Measurements from ENCODE around the gene RPS14. TPM values are rescaled to one million over a fixed set of nuclear protein-coding genes. Genes with fewer than 3 reads are reported as not detected.

Gene RPS14
- total RNA-seq, result 1,000 to 10,000 TPM; 4,594 to 4,738 TPM

DNA sequence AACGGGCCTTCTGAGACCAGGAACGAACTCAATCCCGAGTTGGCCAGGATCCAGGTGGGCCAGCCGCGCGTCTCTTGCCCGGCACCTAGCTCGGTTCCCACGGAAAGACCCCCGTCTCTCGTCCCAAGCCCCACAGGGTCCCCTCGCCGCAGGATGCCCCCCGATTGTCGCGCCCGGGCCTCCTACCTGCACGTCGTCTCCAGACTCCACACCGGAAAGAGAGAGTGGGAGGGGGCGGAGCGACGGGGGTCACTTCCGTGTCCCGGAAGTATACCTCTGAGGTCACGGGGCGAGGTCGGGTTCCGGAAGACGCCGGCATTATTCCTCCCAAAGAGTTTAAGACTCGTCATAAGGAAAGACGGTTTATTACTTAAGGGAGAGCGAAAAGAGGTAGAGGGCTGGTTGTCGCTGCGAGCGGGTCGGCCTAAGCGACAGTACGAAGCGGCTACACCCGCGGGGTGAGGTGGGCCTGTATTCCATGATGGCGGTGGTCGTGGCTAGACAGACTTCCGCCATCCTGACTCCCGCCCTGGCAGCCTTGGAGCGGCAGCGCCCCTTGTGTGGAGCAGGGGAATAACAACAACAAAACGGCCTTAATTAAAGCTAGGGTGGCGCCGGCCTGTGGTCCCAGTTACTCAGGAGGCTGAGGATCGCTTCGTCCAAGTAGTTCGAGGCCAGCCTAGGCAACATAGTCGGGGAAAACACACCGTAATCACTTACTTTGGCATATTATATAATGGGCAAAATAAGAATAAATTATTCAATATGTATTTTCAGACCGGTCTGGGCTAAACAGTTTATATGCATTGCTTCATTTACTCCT lies at the start of gene RPS14:
RPS14 (minus strand) TSS at position 223 of the 823 bp plus-strand sequence. CDS start 2,006 bp downstream, outside the sequence.
- peaks cover 33% of the 10 kb centered on the region for H3K4me1 Mint-ChIP-seq (ENCODE audit: low read depth)
- DNase-seq, result peak; percentile 97
- H3K9me3 Mint-ChIP-seq, result no peaks in the 10 kb centered on the region
- CTCF ChIA-PET, result interaction anchor here (0.6 to 2.6 kb wide), 10 partner anchors 10 to 616 kb away, joined by 3 to 28 read pairs (median 3); partner anchors contain the start of gene RBM22
- peak within 1 kb of the TSS; percentile 99 for H3K27ac Mint-ChIP-seq
- peak within 1 kb of the TSS; percentile 93 for H3K4me3 Mint-ChIP-seq
- intact Hi-C loops (cut with micrococcal nuclease), result loop anchor here (1.0 to 10.0 kb wide), 7 partner anchors 9 to 1325 kb away; partner anchors contain the start of genes CD74, G3BP1, RBM22 and TCOF1
- no peaks in the 10 kb centered on the region for H3K27me3 Mint-ChIP-seq (ENCODE audit: low read depth)
- peaks cover 48% of the 10 kb centered on the region for H3K36me3 Mint-ChIP-seq (ENCODE audit: low read depth)

DNA sequence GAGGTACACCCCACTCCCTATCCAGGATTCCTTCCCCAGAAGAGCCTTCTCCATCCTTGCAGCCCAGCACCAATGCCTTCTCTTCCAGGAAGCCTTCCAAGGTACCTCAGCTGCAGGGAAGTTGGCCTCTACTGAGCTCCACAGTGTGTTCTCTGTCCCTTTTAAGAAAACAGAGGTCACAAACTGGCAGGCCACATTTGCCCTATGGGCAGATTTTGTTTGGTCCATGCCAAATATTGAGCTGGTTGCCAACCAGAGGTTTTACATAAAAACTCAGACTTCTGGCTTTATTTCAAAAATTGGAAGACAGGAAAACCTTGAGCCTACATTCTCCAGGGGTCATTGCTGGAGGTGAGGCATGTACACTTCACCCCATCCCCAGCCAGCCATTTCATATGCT lies 49.4 kb upstream of the RPS14 start:
- DNase-seq, result no peak
- CTCF ChIA-PET, result interaction anchor here (1.2 kb wide), 1 partner anchor 22 kb away, joined by 4 read pairs; no protein-coding TSS in a partner anchor
- intact Hi-C loops (cut with micrococcal nuclease), result no loop called here
- H3K4me3 Mint-ChIP-seq, result no peak overlapping the region
- no peaks in the 10 kb centered on the region for H3K9me3 Mint-ChIP-seq
- H3K27ac Mint-ChIP-seq, result no peak overlapping the region
- H3K4me1 Mint-ChIP-seq (ENCODE audit: low read depth), result no peaks in the 10 kb centered on the region
- H3K36me3 Mint-ChIP-seq (ENCODE audit: low read depth), result no peaks in the 10 kb centered on the region
- H3K27me3 Mint-ChIP-seq (ENCODE audit: low read depth), result no peaks in the 10 kb centered on the region

DNA sequence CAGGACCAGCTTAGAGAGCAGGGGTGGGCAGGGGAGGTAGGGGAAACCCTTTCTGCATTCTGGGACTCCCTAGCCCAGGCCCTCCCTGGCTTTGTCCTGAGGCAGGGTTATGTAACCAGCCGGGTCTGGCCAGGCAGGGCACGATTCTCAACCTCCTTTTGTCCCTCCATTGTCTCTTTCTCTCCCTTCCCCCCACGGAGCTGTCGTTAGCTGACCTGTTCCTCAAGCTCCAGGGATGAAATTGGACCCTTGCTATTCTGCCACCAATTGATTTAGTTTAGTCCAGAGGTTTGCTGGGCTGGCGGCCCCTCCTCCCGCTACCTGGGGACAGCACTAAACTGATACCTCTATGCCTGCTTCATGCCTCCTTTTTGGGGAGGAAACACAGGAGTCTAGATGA lies 49.0 kb upstream of the RPS14 start:
- H3K4me1 Mint-ChIP-seq (ENCODE audit: low read depth), result no peaks in the 10 kb centered on the region
- H3K9me3 Mint-ChIP-seq, result no peaks in the 10 kb centered on the region
- H3K4me3 Mint-ChIP-seq, result no peak overlapping the region
- no peak for DNase-seq
- no peaks in the 10 kb centered on the region for H3K27me3 Mint-ChIP-seq (ENCODE audit: low read depth)
- no peaks in the 10 kb centered on the region for H3K36me3 Mint-ChIP-seq (ENCODE audit: low read depth)
- intact Hi-C loops (cut with micrococcal nuclease), result no loop called here
- CTCF ChIA-PET, result no interaction called here
- H3K27ac Mint-ChIP-seq, result no peak overlapping the region

DNA sequence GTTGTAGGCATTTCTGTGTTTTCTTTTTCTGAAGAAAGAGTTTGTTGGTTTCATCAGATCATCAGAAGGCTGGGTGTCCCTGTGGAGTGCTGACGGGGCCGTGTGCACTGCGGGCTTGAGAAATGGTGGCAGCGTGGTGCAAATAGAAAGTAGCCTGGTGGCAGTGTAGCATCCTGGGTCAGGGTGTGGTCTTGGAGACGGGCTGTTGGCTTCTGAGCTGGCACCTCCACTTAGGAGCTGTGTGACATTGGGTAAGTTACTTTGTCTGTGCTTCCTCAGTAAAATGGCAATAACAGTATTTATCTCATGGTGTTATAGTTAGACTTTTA lies 48.4 kb upstream of the RPS14 start:
- H3K27ac Mint-ChIP-seq, result no peak overlapping the region
- H3K9me3 Mint-ChIP-seq, result no peaks in the 10 kb centered on the region
- DNase-seq, result no peak
- H3K27me3 Mint-ChIP-seq (ENCODE audit: low read depth), result no peaks in the 10 kb centered on the region
- intact Hi-C loops (cut with micrococcal nuclease), result no loop called here
- no peak overlapping the region for H3K4me3 Mint-ChIP-seq
- H3K36me3 Mint-ChIP-seq (ENCODE audit: low read depth), result no peaks in the 10 kb centered on the region
- CTCF ChIA-PET, result no interaction called here
- no peaks in the 10 kb centered on the region for H3K4me1 Mint-ChIP-seq (ENCODE audit: low read depth)

DNA sequence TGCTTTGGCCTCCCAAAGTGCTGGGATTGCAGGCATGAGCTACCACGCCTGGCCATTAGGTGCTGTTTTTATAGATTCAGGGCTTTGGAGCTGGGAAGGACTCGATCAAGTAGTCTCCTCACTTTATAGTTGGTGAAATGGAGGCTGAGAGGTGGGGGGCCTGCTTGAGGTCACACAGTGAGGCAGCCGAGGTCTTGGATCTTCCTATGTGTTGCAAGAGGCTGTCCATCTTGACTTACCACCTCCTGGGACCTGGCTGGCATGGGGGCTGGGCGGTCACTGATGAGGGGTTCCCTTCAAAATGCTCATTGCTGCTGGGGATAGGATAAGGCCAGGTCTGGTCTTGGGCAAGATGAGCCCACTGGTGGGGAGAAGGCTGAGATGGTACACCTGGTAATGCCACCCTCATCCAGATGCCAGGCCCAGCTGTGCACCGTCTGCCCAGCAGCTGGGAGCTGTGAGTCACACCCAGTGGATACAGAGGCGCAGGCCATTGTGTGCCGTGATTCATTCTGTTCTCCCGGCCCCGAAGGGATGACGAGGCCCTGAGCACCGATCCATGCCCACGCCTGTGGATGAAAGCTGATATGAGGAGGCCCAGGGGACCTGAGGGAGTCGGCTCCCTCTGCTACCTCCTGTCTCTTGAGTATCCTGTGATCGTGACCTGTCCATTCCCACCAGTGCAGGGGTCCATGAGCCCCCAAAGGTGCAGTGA lies 47.9 kb upstream of the RPS14 start:
- Mint-ChIP-seq H3K4me1 (ENCODE audit: low read depth) (no peaks in the 10 kb centered on the region), H3K36me3 (ENCODE audit: low read depth) (no peaks in the 10 kb centered on the region), H3K27ac (no peak overlapping the region), H3K4me3 (no peak overlapping the region), H3K9me3 (no peaks in the 10 kb centered on the region), H3K27me3 (ENCODE audit: low read depth) (no peaks in the 10 kb centered on the region)
- CTCF ChIA-PET, result interaction anchor here (1.3 kb wide), 1 partner anchor 8 kb away, joined by 3 read pairs; no protein-coding TSS in a partner anchor
- intact Hi-C loops (cut with micrococcal nuclease), result no loop called here
- no peak for DNase-seq

DNA sequence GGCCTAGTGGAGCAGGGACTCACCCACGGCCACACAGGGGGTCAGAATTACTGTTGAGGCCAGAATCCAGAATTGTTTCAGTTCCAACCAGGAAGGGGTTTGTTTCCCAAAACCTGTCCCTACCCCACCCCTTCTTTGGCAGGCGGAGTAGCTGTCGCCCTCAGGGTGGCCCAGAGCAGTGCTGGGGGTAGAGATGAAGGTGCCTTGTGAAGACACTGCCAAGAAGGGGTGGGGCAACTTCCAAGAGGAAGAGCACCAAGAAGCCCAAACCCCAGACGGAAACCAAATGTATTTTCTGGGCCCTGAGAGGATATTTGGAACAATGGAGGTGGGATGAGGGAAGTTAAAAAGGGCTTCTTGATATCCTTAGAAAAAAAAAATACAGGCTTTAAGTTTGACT lies 47.0 kb upstream of the RPS14 start:
- H3K9me3 Mint-ChIP-seq, result no peaks in the 10 kb centered on the region
- CTCF ChIA-PET, result interaction anchor here (1.3 kb wide), 1 partner anchor 7 kb away, joined by 3 read pairs; no protein-coding TSS in a partner anchor
- H3K27me3 Mint-ChIP-seq (ENCODE audit: low read depth), result no peaks in the 10 kb centered on the region
- no peaks in the 10 kb centered on the region for H3K4me1 Mint-ChIP-seq (ENCODE audit: low read depth)
- H3K27ac Mint-ChIP-seq, result no peak overlapping the region
- no peak overlapping the region for H3K4me3 Mint-ChIP-seq
- no peak for DNase-seq
- H3K36me3 Mint-ChIP-seq (ENCODE audit: low read depth), result no peaks in the 10 kb centered on the region
- intact Hi-C loops (cut with micrococcal nuclease), result no loop called here

DNA sequence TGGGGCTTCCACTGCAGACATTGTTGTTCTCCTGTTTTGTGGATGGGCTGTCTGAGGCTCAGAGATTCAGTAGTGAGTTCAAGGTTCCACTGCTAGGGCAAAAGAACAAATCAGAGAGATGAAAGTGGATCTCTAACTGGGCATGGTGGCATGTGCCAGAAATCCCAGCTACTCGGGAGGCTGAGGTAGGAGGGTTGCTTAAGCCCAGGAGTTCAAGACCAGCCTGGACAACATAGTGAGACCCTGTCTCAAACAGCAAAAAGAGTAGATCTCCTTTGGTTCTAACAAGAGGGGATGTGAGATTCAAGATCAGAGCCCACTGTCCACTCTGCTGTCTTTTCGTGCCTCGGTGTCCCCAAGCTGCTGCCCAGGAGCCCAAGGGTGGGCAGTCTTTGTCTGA lies 46.6 kb upstream of the RPS14 start:
- Mint-ChIP-seq H3K36me3 (ENCODE audit: low read depth) (no peaks in the 10 kb centered on the region), H3K27me3 (ENCODE audit: low read depth) (no peaks in the 10 kb centered on the region), H3K9me3 (no peaks in the 10 kb centered on the region), H3K4me1 (ENCODE audit: low read depth) (no peaks in the 10 kb centered on the region), H3K4me3 (no peak overlapping the region), H3K27ac (no peak overlapping the region)
- CTCF ChIA-PET, result interaction anchor here (0.6 to 1.3 kb wide), 2 partner anchors 7 to 48 kb away, joined by 3 read pairs; no protein-coding TSS in a partner anchor
- no peak for DNase-seq
- intact Hi-C loops (cut with micrococcal nuclease), result no loop called here

DNA sequence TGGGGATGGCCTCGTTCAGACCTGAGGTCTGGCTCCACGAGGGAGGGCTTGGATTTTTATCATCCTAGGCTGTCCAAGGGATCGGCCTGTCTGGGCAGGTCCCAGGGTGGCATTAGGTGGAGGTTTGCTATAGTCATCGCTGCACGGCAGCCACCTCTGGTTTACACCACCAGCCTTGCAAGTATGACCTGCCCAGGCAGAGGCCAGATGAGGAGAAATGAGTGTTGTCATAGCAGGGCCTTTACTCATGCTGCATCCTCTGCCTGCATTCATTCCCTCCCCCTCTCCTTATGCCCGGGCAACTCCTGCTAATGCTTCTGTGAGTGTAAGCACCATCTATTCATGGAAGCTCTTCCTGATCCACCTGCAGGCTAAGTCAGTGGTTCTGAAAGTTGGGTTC lies 43.1 kb upstream of the RPS14 start:
- no peak overlapping the region for H3K4me3 Mint-ChIP-seq
- intact Hi-C loops (cut with micrococcal nuclease), result no loop called here
- H3K27me3 Mint-ChIP-seq (ENCODE audit: low read depth), result no peaks in the 10 kb centered on the region
- CTCF ChIA-PET, result interaction anchor here (0.7 kb wide), 2 partner anchors 38 to 634 kb away, joined by 4 to 6 read pairs; no protein-coding TSS in a partner anchor
- no peak overlapping the region for H3K27ac Mint-ChIP-seq
- DNase-seq, result no peak
- H3K4me1 Mint-ChIP-seq (ENCODE audit: low read depth), result no peaks in the 10 kb centered on the region
- H3K9me3 Mint-ChIP-seq, result no peaks in the 10 kb centered on the region
- no peaks in the 10 kb centered on the region for H3K36me3 Mint-ChIP-seq (ENCODE audit: low read depth)

DNA sequence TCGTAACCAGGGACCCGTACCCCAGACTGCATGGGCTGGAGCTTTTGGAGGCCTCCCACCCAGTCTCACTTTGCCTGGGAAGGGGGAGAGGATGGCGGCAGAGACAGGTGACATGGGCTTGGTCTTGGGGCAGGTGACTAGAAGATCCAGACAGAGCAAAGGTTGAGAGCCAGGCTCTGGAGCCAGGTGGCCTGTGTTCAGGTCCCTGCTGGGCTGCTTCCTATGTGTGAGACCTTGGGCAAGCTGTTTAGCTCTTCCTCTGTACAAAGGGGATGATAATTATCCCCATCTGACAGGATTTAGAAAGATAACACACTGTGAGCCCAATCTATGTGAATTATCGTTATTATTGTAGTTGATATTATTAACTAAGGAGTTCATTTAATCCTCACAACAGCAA lies 42.3 kb upstream of the RPS14 start:
- Mint-ChIP-seq H3K4me3 (no peak overlapping the region), H3K27me3 (ENCODE audit: low read depth) (no peaks in the 10 kb centered on the region), H3K4me1 (ENCODE audit: low read depth) (peaks cover 4% of the 10 kb centered on the region), H3K9me3 (no peaks in the 10 kb centered on the region), H3K36me3 (ENCODE audit: low read depth) (no peaks in the 10 kb centered on the region), H3K27ac (no peak overlapping the region)
- DNase-seq, result no peak
- CTCF ChIA-PET, result no interaction called here
- intact Hi-C loops (cut with micrococcal nuclease), result no loop called here

DNA sequence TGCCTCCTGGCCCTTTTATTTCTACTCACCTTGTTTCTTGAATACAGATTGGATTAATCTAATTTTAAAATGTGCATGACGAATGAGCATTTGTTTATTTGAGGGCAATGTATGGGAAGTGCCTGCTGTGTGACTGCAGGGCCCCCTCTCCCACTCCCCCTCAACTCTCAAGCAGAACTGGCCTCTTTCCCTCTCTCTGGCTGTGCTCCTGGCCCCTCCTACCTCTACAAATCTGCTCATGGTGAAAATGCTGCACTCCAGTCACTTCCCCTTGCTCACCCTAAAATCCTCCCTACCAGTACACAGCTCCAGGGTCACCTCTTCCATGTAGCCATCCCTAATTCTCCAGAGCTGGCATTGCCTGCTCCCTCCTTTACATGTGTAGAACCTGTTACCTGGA lies 41.2 kb upstream of the RPS14 start:
- Mint-ChIP-seq H3K27ac (no peak overlapping the region), H3K27me3 (ENCODE audit: low read depth) (no peaks in the 10 kb centered on the region)

DNA sequence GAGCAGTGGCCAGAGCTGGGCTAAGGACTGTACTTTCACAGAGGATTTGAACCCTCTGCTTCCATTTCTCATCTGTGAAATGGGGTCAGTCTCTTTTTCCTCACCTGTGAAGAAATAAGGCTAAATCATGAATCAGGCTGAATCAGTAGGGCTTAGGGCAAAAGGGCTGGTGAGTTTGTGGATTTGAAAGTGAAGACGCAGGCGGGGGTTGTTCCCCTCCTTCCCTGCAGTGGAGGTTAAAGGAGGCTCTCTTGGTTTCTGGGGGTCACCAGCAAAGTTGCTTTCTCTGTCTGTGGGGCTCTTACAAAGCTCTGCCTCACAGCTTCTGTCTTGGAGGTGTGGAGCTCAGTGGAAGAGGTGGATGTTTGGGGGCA lies 40.7 kb upstream of the RPS14 start:
- DNase-seq, result no peak
- no peaks in the 10 kb centered on the region for H3K27me3 Mint-ChIP-seq (ENCODE audit: low read depth)
- H3K36me3 Mint-ChIP-seq (ENCODE audit: low read depth), result no peaks in the 10 kb centered on the region
- H3K4me1 Mint-ChIP-seq (ENCODE audit: low read depth), result peaks cover 4% of the 10 kb centered on the region
- intact Hi-C loops (cut with micrococcal nuclease), result no loop called here
- no peak overlapping the region for H3K27ac Mint-ChIP-seq
- no peak overlapping the region for H3K4me3 Mint-ChIP-seq
- CTCF ChIA-PET, result interaction anchor here (0.8 to 1.5 kb wide), 2 partner anchors 33 to 450 kb away, joined by 3 read pairs; no protein-coding TSS in a partner anchor
- no peaks in the 10 kb centered on the region for H3K9me3 Mint-ChIP-seq

More for the DNA sequence above, 41.2 kb upstream of the RPS14 start:
- no peak overlapping the region for H3K4me3 Mint-ChIP-seq
- no peak for DNase-seq
- intact Hi-C loops (cut with micrococcal nuclease), result no loop called here
- H3K9me3 Mint-ChIP-seq, result no peaks in the 10 kb centered on the region
- no peaks in the 10 kb centered on the region for H3K36me3 Mint-ChIP-seq (ENCODE audit: low read depth)
- H3K4me1 Mint-ChIP-seq (ENCODE audit: low read depth), result peaks cover 4% of the 10 kb centered on the region
- CTCF ChIA-PET, result interaction anchor here (0.8 kb wide), 2 partner anchors 32 to 451 kb away, joined by 3 read pairs; no protein-coding TSS in a partner anchor

DNA sequence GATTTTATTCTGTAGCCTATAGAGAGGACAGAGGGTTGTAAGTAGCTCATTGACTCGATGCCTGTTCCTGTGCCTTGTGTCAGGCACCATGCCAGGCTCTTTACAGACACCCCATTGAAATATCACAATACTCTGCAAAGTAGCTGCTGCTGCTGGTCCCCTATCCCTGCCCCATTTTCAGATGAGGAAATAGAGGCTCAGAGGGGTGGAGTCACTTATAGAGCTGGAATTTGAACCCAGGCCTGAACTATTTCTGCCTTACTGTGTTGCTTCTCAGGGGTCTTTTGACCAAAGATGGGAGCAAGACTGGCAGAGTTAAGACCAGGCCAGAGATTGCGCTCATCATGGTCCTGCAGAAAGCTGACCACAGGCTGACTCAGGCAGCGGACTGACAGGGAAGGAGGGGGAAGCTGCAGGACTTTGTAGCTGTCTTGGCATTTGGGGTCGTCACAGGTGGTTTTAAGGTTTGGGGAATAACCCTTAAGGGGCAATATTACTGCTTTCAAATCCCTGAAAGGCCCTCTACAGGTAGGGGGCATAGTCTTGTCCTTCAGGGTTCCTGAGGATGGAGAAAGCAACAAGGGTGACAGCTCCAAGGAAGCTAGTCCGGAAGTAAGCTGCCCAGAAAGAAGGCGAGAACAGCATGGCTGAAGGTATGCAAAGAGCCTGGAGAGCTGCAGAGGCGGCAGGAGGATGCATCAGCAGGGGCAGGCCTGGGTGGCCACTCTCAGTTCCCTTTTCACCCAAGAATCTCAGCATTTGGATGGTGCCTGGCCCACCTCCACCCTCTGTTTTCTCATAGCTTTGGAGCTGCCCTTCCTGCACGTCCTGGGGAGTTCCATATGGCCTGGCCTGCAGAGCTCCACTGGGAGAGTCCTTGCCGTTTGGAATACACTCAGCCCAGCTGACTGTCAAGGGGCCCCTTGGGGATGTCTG lies 40.1 kb upstream of the RPS14 start:
- peaks cover 7% of the 10 kb centered on the region for H3K4me1 Mint-ChIP-seq (ENCODE audit: low read depth)
- H3K27ac Mint-ChIP-seq, result no peak overlapping the region
- CTCF ChIA-PET, result interaction anchor here (0.8 to 1.5 kb wide), 3 partner anchors 7 to 449 kb away, joined by 3 read pairs; no protein-coding TSS in a partner anchor
- H3K9me3 Mint-ChIP-seq, result no peaks in the 10 kb centered on the region
- H3K27me3 Mint-ChIP-seq (ENCODE audit: low read depth), result peaks cover 3% of the 10 kb centered on the region
- intact Hi-C loops (cut with micrococcal nuclease), result no loop called here
- DNase-seq, result no peak
- no peaks in the 10 kb centered on the region for H3K36me3 Mint-ChIP-seq (ENCODE audit: low read depth)
- no peak overlapping the region for H3K4me3 Mint-ChIP-seq

Measured in activated naive CD4-positive, alpha-beta T cell treated with anti-CD3 and anti-CD28 coated beads for 36 hours (primary cell).